Vagina (tissue), 2 donors: Measurements from ENCODE around the gene ADCY4.

Source experiments
- POLR2AphosphoS5 ChIP-seq, 2 donors: sonication (generic); formaldehyde crosslinking; IDR thresholded peaks; one replicate each; pipeline ENCODE4 v1.9.0; 2017; ENCODE audit warnings: antibody characterized with exemption in 2 of 2, mild to moderate bottlenecking in 2 of 2, low read depth in 1 of 2; ENCODE audit not compliant: insufficient read depth in 1 of 2
- TF ChIP-seq, protein P1 (sequence below), 3 experiments: fragments of 450-650 bp in 2 of 3; fragments of 200-600 bp in 1 of 3; sonication (generic) in 1 of 3; IDR thresholded peaks; one replicate each; pipeline ENCODE4 v1.5.1; 2017 to 2019; ENCODE audit warnings: antibody characterized with exemption in 3 of 3, mild to moderate bottlenecking in 2 of 3, moderate library complexity in 2 of 3

DNA sequence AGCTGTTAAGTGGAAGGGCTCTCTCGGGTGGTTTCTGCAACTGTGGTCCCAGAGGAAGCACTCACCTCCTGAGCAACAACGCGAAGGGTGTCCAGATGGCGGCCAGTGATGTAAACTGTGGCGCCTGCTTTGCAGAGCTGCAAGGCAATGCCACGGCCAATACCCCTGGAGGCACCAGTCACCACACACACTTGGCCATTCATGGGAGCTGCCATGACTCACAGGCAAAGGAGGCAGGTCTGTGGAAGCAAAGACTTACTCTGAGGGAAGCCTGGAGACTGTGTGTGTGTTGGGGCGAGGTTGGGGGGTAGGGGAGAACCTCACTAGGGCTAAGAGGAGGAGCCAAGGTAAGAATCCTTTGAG lies 36.0 kb downstream of the ADCY4 start:
- TF ChIP-seq, protein P1, sequence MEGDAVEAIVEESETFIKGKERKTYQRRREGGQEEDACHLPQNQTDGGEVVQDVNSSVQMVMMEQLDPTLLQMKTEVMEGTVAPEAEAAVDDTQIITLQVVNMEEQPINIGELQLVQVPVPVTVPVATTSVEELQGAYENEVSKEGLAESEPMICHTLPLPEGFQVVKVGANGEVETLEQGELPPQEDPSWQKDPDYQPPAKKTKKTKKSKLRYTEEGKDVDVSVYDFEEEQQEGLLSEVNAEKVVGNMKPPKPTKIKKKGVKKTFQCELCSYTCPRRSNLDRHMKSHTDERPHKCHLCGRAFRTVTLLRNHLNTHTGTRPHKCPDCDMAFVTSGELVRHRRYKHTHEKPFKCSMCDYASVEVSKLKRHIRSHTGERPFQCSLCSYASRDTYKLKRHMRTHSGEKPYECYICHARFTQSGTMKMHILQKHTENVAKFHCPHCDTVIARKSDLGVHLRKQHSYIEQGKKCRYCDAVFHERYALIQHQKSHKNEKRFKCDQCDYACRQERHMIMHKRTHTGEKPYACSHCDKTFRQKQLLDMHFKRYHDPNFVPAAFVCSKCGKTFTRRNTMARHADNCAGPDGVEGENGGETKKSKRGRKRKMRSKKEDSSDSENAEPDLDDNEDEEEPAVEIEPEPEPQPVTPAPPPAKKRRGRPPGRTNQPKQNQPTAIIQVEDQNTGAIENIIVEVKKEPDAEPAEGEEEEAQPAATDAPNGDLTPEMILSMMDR (IDR thresholded peaks at IDR 0.05): no peak
- TF ChIP-seq POLR2AphosphoS5 (IDR thresholded peaks at IDR 0.05; ENCODE audit: insufficient read depth in 1 of 2, low read depth in 1 of 2): no peak
